HG03025 (cell line): ENCODE results near the gene QRICH2.
A peak's percentile ranks its signal among the peaks of the same experiment; 100 is the strongest.
"Not testable (repeated sequence)": the region's sequence is repeated elsewhere in the genome, so short reads cannot be mapped to it uniquely, and the experiment has no call there.

Experiments used
- ATAC-seq: cut with Tn5 transposase; IDR thresholded peaks from one replicate; pipeline ENCODE4 v1.9.1; 2021; ENCODE audit warnings: mild to moderate bottlenecking, moderate library complexity; ENCODE audit not compliant: unreplicated experiment, low FRiP score

QRICH2 gene

DNA sequence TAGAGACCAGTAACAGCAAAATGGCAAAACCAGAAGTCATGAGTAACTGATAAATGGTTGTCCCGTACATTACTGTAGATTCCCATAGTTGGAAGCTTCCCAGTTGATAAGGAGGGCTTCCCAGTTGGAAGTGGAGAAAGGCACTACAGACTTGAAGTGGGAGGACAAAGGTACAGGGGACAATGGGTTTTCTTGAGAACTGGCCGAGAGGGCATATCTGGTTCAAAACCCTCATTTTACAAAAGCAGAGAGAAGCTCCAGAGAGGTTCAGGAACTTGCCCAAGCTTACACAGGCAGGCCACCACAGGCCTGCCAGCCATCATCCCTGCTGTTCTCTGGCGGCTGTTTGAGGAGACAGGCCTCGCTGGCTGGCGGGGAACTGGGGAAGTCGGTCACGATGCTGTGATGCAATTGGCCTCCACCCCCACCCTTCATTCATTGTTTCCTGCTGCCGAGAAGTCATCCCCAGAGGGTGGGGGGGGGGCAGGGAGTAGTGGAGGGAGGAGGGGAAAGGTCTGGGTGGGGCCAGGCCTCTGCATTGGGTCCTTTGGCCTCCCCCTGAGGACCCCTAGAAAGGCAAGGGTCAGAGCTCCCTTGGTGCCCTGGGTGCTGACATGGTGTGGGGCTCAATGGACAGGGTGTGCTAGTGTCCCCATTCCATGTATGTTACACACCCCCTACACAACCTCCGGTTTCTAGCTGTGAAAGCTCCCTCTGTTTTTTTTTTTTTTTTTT lies 39.9 kb downstream of the QRICH2 start:
- no peak for ATAC-seq

GRCh38 chr17:76267581-76268001 lies 40.5 kb downstream of the QRICH2 start:
- ATAC-seq: not testable (repeated sequence)

DNA sequence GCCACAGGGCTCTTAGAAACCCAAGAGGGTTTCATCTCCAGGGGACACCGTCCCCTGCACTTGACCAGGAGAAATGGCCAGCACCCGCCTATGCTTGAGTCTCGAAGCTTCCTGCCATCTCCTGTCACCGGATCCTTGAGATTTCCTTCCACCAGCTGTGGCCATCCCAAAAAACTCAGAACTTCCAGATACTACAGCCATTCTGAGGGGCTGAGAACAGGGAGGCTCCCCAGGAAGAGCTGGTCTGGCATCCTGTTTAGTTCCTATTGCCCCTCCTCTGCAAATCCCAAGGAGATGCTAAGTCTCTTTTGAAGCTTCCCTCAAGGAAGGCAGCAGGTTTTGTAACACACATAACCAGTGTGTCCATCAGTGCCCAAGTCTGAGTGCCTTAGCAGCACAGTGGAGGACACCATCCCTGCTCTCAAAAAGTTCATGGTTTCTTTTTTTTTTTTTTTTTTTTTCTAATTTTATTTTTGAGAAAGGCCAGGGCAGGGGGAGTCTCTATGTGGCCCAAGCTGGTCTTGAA lies 41.0 kb downstream of the QRICH2 start:
- no peak for ATAC-seq

GRCh38 chr17:76266244-76266938 lies 41.7 kb downstream of the QRICH2 start:
- ATAC-seq: no peak

DNA sequence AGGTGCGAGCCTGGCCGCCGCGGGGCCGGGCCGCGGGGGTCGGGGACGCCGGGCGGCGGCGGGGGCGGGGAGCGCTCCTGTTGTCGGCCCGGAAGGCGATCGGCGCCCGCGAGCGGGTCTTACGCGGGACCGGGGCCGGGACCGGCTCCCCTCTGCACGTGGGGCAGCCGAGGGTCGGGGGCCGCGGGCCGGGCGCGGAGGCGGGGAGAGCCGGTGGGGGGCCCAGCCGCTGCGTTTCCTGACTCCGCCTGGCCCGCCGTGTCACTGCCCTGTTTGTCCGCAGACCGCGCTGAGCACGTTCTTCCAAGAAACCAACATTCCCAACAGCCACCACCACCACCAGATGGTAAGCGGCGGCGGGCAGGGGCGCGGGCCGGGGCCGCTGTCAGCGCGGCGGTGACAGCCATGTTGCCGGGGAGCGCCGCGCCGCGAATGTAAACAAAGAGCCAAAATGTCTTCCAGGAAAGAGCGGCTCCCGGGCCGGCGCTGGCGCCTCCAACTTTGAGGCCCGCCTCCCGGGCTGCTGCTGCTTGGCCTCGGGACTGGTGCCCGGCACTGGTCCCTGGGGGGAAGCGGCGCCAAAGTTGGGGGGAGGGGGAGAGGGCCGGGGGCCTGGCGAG lies 42.3 kb downstream of the QRICH2 start:
- ATAC-seq: no peak

GRCh38 chr17:76264755-76265623 lies 43.1 kb downstream of the QRICH2 start, which contains the start of gene UBALD2:
Gene UBALD2 (plus strand): TSS chr17:76265348. CDS start chr17:76265506, 158 bp downstream.
- peak; percentile 70 for ATAC-seq

DNA sequence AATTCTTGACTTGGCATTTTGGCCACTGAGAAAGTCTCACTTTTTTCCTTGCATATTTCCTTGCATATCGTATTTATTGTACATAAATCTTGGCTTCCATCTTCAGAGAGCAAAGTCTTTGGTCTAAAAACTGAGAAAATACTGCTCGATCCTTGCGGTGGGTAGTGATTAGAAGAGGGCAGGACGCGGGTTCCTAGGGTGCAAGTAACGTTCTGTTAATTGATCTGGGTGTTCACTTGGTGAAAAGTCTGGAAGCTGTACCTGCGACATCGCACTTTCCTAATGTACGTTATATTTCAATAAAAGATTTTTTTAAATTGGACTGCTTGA lies 43.7 kb downstream of the QRICH2 start:
- no peak for ATAC-seq

DNA sequence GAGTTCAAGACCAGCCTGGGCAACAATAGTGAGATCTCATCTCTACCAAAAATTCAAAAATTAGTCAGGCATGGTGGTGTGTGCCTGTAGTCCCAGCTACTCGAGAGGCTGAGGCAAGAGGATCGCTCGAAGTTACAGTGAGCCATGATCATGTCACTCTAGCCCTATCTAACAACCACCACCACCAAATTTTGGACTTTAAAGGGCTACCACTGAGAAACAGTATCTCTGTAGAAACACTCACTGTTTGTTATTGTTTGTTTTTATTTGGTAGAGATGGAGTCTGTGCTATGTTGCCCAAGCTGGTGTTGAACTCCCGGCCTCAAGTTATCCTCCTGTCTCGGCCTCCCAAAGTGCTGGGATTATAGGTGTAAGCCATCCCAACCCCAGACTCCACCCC lies 44.2 kb downstream of the QRICH2 start:
- ATAC-seq: no peak

DNA sequence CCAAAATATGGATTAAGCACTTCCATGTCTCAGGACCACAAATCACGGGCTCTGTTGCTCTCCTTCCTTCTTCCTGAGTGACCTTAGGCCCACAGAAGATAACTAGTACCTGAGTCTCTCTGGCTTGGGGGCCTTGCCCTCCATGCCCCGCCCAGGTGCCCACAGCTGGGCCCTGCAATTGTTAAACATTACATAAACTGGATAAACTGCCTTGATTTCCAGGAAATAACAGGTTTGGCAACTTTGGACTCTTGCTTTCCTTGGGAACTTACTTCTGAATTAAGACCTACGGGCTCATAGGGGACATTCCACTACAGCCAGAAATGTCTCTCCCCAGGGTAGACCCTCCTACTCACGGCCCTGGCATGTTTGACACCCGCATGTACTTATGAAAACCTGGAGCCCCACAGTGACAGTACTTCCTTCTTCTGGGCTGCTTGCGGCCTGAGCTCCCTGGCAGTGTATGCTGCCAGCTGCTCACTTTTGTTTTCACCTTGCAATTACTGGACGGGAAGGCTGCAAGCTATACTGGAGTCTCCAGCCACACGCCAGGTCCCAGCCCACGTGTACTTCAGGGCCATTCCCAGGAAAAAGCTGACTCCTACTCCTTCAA lies 45.2 kb downstream of the QRICH2 start:
- no peak for ATAC-seq

DNA sequence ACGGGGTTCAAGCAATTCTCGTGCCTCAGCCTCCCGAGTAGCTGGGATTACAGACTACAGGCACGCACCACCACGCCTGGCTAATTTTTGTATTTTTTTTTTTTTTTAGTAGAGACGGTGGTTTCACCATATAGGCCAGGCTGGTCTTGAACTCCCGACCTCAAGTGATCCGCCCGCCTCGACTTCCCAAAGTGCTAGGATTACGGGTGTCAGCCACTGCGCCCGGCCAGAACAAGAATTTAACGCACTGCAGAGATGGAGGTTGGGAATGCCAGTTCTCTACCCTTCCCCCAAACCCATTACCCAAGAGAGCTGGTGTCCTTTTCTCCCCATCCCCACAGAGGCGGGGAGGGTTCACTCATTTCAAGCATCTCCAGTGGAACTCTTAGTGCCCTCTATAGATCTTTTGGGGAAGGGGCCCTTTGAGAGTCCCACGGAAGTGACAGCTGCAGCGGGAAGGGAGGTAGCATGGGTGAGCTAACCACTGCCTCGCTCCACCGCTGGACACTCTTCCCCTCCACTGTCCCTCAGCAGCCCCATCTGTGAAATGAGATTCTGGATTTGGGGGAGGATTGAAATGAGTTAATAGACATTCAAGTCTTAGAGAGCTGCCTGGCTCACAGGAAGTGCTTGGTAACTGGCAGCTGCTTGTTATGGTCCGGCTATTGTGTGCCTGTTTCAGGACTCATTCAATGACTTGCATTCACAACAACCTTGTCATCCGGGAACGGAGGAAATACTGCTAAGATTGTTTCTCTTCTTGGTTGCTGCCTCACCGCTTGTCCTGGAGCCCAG lies 46.5 kb downstream of the QRICH2 start:
- no peak for ATAC-seq

- no peak for ATAC-seq
Observed at GRCh38 chr17:76260669-76261068, 47.4 kb downstream of the QRICH2 start.

DNA sequence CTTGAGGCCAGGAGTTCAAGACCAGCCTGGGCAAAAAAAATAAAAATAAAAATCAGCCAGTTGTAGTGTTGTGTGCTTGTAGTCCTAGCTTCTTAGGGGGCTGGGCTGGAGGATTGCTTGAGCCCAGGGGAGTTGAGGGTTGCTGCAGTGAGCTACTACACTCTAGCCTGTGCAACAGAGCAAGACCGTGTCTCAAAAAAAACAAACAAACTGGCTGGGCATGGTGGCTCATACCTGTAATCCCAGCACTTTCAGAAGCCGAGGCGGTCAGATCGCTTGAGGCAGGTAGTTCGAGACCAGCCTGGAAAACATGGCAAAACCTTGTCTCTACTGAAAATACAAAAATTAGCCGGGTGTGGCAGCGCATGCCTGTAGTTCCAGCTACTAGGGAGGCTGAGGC lies 47.9 kb downstream of the QRICH2 start:
- no peak for ATAC-seq

DNA sequence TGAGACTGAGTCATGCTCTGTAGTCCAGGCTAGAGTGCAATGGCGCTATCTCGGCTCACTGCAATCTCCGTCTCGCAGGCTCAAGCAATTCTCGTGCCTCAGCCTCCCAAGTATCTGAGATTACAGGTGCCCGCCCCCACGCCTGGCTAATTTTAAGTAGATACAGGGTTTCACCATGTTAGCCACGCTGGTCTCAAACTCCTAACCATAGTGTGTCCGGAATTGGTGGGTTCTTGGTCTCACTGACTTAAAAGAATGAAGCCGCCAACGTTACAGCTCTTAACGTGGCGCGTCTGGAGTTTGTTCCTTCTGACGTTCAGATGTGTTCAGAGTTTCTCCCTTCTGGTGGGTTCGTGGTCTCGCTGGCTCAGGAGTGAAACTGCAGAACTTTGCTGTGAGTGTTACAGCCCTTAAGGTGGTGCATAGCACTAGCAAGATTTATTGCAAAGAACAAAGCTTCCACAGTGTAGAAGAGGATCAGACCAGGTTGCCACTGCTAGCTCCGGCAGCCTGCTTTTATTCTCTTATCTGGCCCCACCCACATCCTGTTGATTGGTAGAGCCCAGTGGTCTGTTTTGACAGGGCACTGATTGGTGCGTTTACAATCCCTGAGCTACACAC lies 51.5 kb downstream of the QRICH2 start:
- not testable (repeated sequence) for ATAC-seq

- ATAC-seq: no peak
Observed at GRCh38 chr17:76255801-76256429, 52.2 kb downstream of the QRICH2 start.

DNA sequence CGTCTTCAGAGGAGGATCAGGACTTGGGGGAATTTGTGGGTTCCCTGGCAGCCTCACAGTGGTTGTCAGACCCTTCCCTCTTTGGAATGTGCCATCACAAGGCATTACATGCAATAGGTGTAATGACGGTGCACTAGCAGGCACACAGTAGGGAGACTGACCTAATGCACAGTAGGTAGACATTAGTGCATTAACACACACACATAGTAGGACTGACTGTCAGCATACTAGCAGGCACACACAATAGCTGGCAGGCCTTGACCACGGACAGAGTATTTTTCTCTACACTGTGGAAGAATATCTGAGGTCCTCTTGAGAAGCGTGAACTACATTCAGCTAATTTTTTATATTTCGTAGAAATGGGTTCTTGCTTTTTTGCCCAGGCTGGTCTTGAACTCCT lies 53.8 kb downstream of the QRICH2 start:
- ATAC-seq: no peak

DNA sequence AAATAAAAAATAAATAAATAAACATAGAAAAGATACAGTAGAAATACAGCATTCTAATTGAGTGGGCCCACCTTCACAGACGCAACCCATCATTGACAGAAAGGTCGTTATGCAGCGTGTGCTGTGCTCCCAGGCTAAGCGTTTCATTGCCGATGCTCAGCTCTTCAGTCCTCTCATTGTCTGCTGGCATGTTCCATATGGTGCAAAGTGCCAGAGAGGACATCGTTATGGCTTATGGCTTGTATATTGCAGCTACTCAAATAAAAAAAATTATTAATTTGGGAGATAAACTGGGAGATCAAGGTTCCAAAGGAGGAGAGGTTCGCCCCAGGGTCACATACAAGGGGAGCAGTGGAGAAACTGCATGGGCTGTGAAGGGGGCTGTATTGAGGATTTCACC lies 54.2 kb downstream of the QRICH2 start:
- no peak for ATAC-seq

GRCh38 chr17:76252967-76253766 lies 54.9 kb downstream of the QRICH2 start:
- not testable (repeated sequence) for ATAC-seq
